ENCODE data around the gene GLYATL1. TPM values are rescaled to one million over a fixed set of nuclear protein-coding genes. Genes with fewer than 3 reads are reported as not detected.

The GLYATL1 gene
- total and polyA plus RNA-seq, 8 donors, result 2.4 to 6.0 (median 4.4) TPM; not detected in 2

DNA sequence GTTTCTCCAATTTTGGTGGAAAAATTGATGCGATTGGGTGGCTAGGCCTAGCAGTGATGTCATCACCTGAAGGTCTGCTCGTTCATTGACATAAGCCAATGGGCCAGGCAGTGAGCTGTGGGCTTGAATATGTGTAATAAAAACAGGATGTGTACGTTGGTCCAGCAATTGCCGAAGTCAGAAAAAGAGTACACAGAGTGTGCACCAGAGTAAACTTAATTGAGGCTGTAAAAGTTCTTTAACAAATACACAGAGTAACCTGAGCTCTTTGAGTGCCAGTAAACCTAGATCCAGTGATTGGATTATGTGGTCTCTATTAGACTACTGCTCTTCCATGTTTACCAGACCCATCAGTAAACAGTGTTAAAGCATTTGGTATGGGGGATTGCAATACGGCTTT lies 13.0 kb upstream of the GLYATL1 start:
- Histone ChIP-seq H3K27ac (no peak overlapping the region), H3K27me3 (peaks cover 6 to 22% of the 10 kb centered on the region in 2 donors), H3K4me3 (no peak overlapping the region), H3K36me3 (no peaks in the 10 kb centered on the region), H3K9me3 (no peaks in the 10 kb centered on the region), H3K4me1 (no peaks in the 10 kb centered on the region)
- intact Hi-C loops (cut with DNase I), result no loop called here
- TF ChIP-seq, protein P1, sequence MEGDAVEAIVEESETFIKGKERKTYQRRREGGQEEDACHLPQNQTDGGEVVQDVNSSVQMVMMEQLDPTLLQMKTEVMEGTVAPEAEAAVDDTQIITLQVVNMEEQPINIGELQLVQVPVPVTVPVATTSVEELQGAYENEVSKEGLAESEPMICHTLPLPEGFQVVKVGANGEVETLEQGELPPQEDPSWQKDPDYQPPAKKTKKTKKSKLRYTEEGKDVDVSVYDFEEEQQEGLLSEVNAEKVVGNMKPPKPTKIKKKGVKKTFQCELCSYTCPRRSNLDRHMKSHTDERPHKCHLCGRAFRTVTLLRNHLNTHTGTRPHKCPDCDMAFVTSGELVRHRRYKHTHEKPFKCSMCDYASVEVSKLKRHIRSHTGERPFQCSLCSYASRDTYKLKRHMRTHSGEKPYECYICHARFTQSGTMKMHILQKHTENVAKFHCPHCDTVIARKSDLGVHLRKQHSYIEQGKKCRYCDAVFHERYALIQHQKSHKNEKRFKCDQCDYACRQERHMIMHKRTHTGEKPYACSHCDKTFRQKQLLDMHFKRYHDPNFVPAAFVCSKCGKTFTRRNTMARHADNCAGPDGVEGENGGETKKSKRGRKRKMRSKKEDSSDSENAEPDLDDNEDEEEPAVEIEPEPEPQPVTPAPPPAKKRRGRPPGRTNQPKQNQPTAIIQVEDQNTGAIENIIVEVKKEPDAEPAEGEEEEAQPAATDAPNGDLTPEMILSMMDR (IDR thresholded peaks at IDR 0.05), result no peak
- ATAC-seq (no peak), DNase-seq (no peak)

DNA sequence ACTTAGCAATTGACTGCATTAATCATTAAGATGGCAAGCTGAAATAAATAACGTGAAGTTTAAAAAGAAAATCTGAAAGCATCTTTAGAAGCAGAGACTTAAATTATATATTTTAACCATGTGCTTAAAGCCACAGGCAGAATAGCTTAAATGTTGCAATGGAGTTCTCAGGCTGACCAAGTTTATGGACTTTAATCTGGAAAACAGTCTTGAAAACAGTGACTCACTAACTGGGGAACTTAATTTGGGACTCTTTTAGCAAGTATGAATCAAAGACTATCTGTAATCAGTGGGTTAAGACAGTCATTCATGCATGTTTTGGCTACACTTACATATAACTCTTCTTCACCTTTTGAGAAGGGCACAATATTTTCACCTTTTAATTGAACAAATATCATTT lies 12.6 kb upstream of the GLYATL1 start:
- Histone ChIP-seq H3K9me3 (no peaks in the 10 kb centered on the region), H3K36me3 (no peaks in the 10 kb centered on the region), H3K4me3 (no peak overlapping the region), H3K27me3 (peaks cover 6 to 22% of the 10 kb centered on the region in 2 donors), H3K27ac (no peak overlapping the region), H3K4me1 (no peaks in the 10 kb centered on the region)
- TF ChIP-seq, protein P1 (IDR thresholded peaks at IDR 0.05), result no peak
- intact Hi-C loops (cut with DNase I), result no loop called here
- ATAC-seq (no peak), DNase-seq (no peak)

DNA sequence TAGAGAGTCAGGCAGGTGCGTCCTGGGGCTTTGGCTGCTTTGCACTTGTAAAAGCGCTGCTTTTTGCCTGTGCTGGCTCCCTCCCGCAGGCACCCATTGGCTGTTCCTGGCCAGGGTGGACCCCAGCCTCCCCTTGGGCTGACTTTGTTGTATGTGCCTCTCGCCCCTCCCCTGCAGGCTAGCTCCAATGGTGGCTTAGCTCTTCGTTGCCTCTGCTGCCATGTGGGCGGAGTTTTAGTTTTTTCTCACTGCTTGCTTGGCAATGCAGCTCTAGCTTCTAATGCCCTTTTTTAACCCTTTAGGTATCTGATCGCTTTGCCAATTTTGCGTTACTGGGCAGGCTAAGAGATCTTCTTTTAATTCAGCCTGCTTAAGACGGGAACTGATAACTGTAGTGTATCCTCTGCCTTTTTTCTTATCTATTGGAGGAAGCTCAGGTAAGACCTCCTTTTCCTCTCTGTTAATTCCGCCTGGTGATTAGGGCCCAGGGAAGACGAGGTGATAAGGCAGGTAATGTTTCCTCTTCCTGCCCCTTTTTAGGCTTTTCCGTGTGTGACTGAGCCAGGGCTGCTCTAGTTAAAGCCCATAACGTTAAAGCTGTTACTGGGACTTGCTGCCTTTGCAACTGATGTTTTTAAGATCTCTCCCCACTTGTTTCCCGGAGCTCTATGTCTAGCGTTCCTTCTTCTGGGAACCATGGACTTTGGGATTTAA lies 11.7 kb upstream of the GLYATL1 start:
- Histone ChIP-seq H3K27ac (no peak overlapping the region), H3K27me3 (peaks cover 6 to 22% of the 10 kb centered on the region in 2 donors), H3K4me3 (no peak overlapping the region), H3K9me3 (no peaks in the 10 kb centered on the region), H3K4me1 (no peaks in the 10 kb centered on the region), H3K36me3 (no peaks in the 10 kb centered on the region)
- DNase-seq, result peak in 1 of 4 donors; percentile 69
- ATAC-seq, result peak; percentile 55
- TF ChIP-seq, protein P1 (IDR thresholded peaks at IDR 0.05), result no peak
- intact Hi-C loops (cut with DNase I), result no loop called here

DNA sequence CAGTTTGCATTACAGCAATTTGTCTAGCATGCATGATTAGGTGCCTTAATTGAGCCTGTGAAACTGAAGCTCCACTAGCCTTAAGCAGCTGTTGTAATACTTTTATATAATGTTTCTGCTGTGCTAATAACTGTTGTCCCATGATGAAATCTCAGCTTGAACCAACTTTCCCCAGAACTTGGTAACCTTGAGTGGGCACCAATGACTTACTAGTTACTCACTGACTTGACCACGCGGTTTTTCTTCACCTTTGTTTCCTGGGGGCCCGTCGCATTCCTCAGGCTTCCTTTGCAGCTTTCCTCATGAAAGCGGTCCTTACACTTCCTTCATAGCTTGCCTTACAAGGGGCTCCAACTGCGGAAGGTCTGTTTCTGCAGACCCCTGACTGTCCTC lies 11.2 kb upstream of the GLYATL1 start:
- Histone ChIP-seq H3K4me1 (no peaks in the 10 kb centered on the region), H3K9me3 (no peaks in the 10 kb centered on the region), H3K4me3 (no peak overlapping the region), H3K27ac (no peak overlapping the region), H3K27me3 (peaks cover 6 to 22% of the 10 kb centered on the region in 2 donors), H3K36me3 (no peaks in the 10 kb centered on the region)
- intact Hi-C loops (cut with DNase I), result no loop called here
- ATAC-seq, result no peak
- no peak for DNase-seq
- TF ChIP-seq, protein P1 (IDR thresholded peaks at IDR 0.05), result no peak

DNA sequence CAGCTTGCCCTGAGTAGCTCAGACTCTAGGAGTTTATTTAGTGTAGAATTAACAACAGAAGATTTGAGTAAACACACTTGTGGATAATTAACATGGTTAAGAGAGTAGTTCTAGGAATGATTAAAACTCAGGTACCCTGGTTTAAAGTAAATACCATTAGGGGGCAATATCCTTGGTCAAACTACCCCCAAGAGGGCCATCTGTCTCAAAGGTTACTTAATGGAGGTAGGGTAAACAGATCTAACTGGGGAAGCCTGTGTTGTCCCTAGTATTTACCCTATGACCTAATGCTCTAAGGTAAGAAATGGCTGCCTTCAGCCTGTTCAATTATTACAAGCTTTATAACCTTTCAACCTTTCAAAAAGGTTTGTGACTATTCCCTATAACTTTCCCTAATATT lies 10.6 kb upstream of the GLYATL1 start:
- H3K27ac ChIP-seq, result no peak overlapping the region
- peaks cover 6 to 22% of the 10 kb centered on the region in 2 donors for H3K27me3 ChIP-seq
- no peak for DNase-seq
- no peaks in the 10 kb centered on the region for H3K36me3 ChIP-seq
- ATAC-seq, result peak; percentile 58
- H3K4me1 ChIP-seq, result no peaks in the 10 kb centered on the region
- TF ChIP-seq, protein P1 (IDR thresholded peaks at IDR 0.05), result no peak
- intact Hi-C loops (cut with DNase I), result no loop called here
- H3K9me3 ChIP-seq, result no peaks in the 10 kb centered on the region
- H3K4me3 ChIP-seq, result no peak overlapping the region

Measured in left lung (tissue), 10 donors.